Neural progenitor cell (in vitro differentiated cells): ENCODE results near the gene DUSP18.

Source experiments
- CTCF ChIP-seq: fragments of 200-600 bp; sonication (generic); IDR thresholded peaks from 2 replicates; pipeline ENCODE4 v1.5.1; 2017; ENCODE audit warnings: antibody characterized with exemption, mild to moderate bottlenecking
- EZH2 ChIP-seq: fragments of 200-600 bp; sonication (generic); IDR thresholded peaks from 2 replicates; pipeline ENCODE4 v1.6.1; 2017; ENCODE audit warnings: antibody characterized with exemption, mild to moderate bottlenecking, moderate library complexity
- EZH2phosphoT487 ChIP-seq: fragments of 200-600 bp; sonication (generic); IDR thresholded peaks from 2 replicates; pipeline ENCODE4 v1.6.1; 2017; ENCODE audit warnings: antibody characterized with exemption

GRCh38 chr22:30705710-30706651 is 38.3 kb upstream of the DUSP18 start:
- TF ChIP-seq EZH2: no peak
- TF ChIP-seq CTCF: no peak
- TF ChIP-seq EZH2phosphoT487: no peak
